ENCODE measurements around the gene TP53BP2.

Gene TP53BP2

DNA sequence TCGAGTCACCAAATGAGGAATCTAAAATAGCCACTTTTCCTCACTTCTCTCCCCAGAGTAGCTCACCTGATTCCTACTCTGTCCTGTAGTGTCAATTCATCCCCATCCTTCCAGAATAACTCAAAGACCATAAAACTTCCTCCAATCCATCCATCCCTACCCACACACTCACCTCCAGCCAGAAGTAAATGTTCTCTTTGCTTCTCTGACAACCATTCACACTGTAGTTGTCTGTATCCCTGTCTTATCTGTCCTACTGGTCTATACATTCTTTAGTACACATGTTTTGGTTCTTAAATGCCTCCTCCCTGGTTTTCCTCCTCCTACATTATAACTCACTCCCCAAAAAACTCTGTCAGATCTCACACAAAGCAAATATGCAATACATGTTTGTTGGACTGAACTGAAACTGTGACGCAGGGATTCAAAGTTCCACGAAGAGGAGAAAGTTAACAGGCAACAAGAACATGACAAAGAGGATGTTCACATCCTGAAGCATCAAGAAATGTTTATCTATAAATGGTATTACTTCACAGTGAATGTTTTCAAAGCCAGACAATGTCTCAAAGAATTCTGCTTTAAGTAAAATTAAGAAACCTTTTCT lies 11.0 kb downstream of the TP53BP2 start:
- ATAC-seq (replicated peaks; ENCODE audit: extremely low read depth, poor library complexity, severe bottlenecking) (peak; percentile 33), DNase-seq (ENCODE audit: low spot score in 2 of 2) (no peak)
- H3K36me3 Mint-ChIP-seq (ENCODE audit: insufficient read depth) = peaks cover 2% of the 10 kb centered on the region

DNA sequence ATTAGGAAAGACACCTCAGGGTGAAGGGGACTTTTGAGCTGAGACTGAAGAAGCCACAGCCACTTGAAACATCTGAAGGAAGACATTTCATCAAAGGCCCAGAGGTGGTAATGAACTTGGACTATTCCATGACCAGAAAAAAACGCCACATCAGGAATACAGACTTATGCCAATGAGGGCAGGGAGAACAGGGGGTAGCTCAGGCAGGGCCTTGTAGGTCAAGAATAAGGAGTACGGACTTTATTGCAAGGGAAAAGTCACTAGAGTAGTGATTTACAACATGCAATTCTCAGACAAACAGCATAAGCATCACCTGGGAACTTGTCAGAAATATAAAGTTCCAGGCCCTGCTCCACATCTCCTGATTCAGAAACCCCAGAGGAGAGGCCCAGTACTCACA lies 11.8 kb downstream of the TP53BP2 start:
- no peaks in the 10 kb centered on the region for H3K27me3 Mint-ChIP-seq
- H3K36me3 Mint-ChIP-seq (ENCODE audit: insufficient read depth) = peaks cover 2% of the 10 kb centered on the region
- peaks cover 28% of the 10 kb centered on the region for H3K4me1 Mint-ChIP-seq
- no peak overlapping the region for H3K27ac Mint-ChIP-seq (ENCODE audit: low read depth)
- ATAC-seq (replicated peaks; ENCODE audit: extremely low read depth, poor library complexity, severe bottlenecking) = no peak
- DNase-seq (ENCODE audit: low spot score in 2 of 2) = no peak
- H3K9me3 Mint-ChIP-seq = no peaks in the 10 kb centered on the region
- H3K4me3 Mint-ChIP-seq = no peak overlapping the region

More for the DNA sequence above, 11.0 kb downstream of the TP53BP2 start:
- peaks cover 27% of the 10 kb centered on the region for H3K4me1 Mint-ChIP-seq
- no peak overlapping the region for H3K4me3 Mint-ChIP-seq
- H3K27ac Mint-ChIP-seq (ENCODE audit: low read depth) = no peak overlapping the region
- H3K9me3 Mint-ChIP-seq = no peaks in the 10 kb centered on the region
- H3K27me3 Mint-ChIP-seq = no peaks in the 10 kb centered on the region

DNA sequence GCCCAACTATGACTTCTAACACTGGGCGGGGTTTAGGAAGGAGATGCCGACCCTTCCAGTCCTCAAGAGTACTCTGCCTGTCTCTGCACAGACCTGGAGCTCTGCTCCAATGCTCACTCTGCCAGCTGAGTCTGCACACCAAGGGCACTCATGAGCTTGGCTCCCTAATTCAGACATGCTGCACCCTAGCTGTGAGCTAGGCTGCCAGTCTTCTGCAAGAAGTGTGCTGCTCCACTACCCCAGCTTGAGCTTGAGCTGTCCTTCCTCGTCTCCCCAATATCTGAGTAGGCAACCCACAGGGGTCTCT lies 13.2 kb downstream of the TP53BP2 start:
- DNase-seq (ENCODE audit: low spot score in 2 of 2) (no peak), ATAC-seq (replicated peaks; ENCODE audit: extremely low read depth, poor library complexity, severe bottlenecking) (peak; percentile 28)
- Mint-ChIP-seq H3K27me3 (no peaks in the 10 kb centered on the region), H3K9me3 (no peaks in the 10 kb centered on the region), H3K36me3 (ENCODE audit: insufficient read depth) (peaks cover 2% of the 10 kb centered on the region), H3K4me3 (peak overlapping the region; percentile 53), H3K27ac (ENCODE audit: low read depth) (peak overlapping the region; percentile 75), H3K4me1 (peaks cover 14% of the 10 kb centered on the region)

DNA sequence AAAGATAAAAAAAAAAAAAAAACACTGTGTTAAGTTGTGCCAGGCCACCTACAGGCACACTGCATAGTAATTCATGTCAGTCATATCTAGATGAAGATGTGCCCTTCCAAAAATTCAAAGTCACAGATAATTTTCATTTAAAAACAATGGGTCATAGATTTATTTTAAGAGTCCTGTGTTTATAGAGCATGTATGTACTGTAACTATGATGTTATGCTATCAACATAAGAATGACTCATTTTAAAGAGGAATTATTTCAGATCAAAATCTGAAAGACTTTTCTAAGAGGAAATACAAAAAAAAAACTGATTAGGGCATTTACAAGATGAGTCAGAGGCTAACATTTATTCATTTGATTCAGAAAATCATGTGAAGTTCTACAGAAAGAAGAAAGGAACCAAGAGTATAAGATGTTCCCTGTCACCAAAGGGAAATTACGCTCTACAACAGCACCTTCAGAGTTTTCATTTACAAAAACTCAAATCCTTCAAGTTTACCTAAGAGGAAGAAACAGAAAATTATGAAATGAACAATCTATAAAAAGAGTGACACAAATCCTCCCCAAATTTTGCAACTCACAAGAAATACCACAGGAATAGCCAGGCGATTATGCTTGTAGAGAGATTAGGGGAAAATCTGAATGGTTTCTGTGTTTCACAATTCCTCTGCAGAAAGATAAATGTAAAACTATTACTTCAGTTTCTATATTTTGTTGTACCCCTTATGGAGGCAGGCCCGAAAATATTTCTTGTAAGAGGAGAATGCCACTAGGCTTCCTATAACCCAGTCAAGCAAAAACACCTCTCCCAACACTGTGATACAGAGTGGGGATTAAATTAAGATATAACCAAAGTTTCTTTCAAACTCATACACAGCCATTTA lies 13.8 kb downstream of the TP53BP2 start:
- H3K36me3 Mint-ChIP-seq (ENCODE audit: insufficient read depth) = peaks cover 2% of the 10 kb centered on the region
- peak overlapping the region; percentile 53 for H3K4me3 Mint-ChIP-seq
- H3K4me1 Mint-ChIP-seq = peaks cover 18% of the 10 kb centered on the region
- peak; percentile 60 for ATAC-seq (replicated peaks; ENCODE audit: extremely low read depth, poor library complexity, severe bottlenecking)
- H3K9me3 Mint-ChIP-seq = no peaks in the 10 kb centered on the region
- DNase-seq (ENCODE audit: low spot score in 2 of 2) = no peak
- H3K27ac Mint-ChIP-seq (ENCODE audit: low read depth) = peak overlapping the region; percentile 75
- no peaks in the 10 kb centered on the region for H3K27me3 Mint-ChIP-seq

DNA sequence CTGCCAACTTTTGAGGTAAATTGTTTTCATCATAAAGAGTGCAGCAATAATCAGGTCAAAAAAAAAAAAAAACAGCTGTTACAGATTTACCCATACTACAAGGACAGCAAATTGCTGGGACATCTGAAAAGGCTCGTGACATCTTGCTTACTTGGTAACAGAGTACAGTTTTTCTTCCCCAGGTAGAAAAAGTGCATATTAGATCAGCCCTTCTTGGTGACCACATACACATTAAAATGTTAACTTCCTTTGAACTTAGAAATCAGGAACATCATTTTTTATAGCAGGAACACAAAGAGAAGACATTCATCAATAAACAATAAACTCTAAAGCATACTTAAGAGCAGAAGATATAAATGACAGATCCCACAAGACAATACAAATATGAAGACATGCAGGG lies 16.1 kb downstream of the TP53BP2 start:
- no peaks in the 10 kb centered on the region for H3K9me3 Mint-ChIP-seq
- H3K27me3 Mint-ChIP-seq = no peaks in the 10 kb centered on the region
- no peak overlapping the region for H3K27ac Mint-ChIP-seq (ENCODE audit: low read depth)
- no peak for ATAC-seq (replicated peaks; ENCODE audit: extremely low read depth, poor library complexity, severe bottlenecking)
- H3K4me1 Mint-ChIP-seq = peaks cover 41% of the 10 kb centered on the region
- peaks cover 4% of the 10 kb centered on the region for H3K36me3 Mint-ChIP-seq (ENCODE audit: insufficient read depth)
- DNase-seq (ENCODE audit: low spot score in 2 of 2) = no peak
- H3K4me3 Mint-ChIP-seq = no peak overlapping the region

DNA sequence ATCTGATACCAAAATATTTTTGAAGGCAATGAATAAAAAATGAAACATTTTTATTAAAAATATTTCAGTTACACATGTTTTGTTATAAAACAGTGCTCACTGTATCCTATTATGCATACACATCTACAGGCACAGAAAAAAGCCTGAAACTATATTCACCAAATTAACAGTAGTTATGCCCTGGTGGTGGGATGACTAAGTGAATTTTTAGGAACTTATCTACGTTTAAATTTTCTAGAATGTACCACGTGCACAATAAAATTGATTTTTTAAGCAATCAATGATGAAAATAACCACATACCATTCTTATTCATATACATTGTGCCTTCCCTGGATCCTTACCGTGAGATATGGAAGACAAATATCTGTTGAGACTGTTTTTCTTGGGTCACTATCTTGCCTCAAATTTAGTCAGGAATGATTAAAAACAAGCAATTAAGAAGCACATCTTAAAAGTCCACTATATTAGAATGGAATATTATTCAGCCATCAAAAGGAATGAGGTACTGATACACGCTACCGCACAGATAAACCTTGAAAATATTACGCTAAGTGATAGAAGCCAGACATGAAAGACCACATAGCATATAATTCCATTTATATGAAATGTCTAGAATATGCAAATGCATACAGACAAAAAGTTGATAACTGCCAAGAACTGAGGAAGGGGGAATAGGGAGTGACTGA lies 17.4 kb downstream of the TP53BP2 start:
- no peaks in the 10 kb centered on the region for H3K9me3 Mint-ChIP-seq
- no peak overlapping the region for H3K27ac Mint-ChIP-seq (ENCODE audit: low read depth)
- ATAC-seq (replicated peaks; ENCODE audit: extremely low read depth, poor library complexity, severe bottlenecking) = no peak
- H3K4me1 Mint-ChIP-seq = peaks cover 52% of the 10 kb centered on the region
- no peaks in the 10 kb centered on the region for H3K27me3 Mint-ChIP-seq
- no peak overlapping the region for H3K4me3 Mint-ChIP-seq
- DNase-seq (ENCODE audit: low spot score in 2 of 2) = no peak
- peaks cover 4% of the 10 kb centered on the region for H3K36me3 Mint-ChIP-seq (ENCODE audit: insufficient read depth)

DNA sequence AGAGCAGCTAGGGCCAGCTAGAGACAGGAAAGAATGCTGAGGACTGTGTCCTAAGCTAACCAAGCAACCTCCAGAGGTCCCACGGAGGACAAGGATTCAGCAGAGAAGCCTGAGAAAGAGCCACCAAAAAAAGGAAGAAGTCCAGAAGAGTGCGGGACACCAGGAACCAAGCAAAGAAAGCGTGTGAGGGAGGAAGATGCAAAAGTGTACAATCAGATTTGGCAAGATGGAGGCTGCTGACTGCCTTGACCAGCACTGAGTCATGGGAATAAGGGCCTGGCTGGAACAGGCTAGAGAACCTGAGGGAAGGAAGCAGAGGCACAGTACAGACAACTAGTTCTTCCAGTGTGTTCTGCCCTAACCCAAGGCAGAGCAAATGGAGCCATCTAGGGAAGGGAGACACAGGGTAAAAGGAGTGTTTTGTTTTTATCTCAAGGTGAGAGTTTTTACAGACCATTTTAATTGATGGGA lies 18.5 kb downstream of the TP53BP2 start:
- ATAC-seq (replicated peaks; ENCODE audit: extremely low read depth, poor library complexity, severe bottlenecking) (no peak), DNase-seq (ENCODE audit: low spot score in 2 of 2) (no peak)
- Mint-ChIP-seq H3K27me3 (no peaks in the 10 kb centered on the region), H3K36me3 (ENCODE audit: insufficient read depth) (peaks cover 4% of the 10 kb centered on the region), H3K9me3 (no peaks in the 10 kb centered on the region), H3K27ac (ENCODE audit: low read depth) (no peak overlapping the region), H3K4me3 (no peak overlapping the region), H3K4me1 (peaks cover 61% of the 10 kb centered on the region)

DNA sequence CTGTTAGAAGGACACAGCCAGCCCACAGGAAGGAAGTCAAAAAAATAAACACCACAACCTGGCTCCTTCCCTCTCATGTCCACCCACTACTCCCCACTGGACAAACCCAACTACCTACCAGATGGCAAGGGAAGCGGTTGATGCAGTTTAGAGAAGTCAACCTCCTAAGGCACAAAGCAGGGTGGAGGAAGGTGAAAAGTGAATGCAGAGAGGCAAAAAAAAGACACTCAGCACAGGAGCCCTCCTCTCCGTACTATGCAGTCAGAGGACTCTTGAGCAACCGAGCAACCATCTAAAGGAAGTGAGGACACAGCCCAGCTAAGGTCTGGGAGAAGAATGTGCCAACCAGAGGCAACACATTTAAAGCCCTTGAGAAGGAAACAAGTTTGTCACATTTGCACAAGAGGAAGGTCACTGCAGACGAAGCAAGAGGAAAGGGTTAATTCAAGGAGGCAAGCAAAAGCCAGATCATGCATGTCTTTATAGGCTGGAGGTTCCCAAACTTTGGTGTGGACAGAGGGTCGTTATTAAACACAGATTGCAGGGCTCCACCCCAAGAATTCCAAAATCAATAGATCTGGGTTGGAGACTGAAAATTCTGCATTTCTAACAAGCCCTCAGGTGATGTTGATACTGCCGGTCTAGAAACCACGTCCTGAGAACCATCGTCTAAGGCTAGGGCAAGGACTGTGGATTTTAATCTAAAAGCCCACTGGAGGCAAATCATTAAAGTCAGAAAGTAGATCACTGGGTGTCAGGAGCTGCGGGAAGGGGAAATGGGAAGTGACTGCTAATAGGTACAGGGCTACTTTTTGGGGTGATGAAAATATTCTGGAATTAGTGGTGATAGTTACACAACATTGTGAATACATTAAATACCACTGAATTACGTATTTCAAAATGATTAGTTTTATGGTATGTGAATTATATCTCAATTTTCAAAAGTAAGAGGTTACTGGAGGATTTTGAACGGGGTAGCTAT lies 19.7 kb downstream of the TP53BP2 start:
- ATAC-seq (replicated peaks; ENCODE audit: extremely low read depth, poor library complexity, severe bottlenecking) (peak; percentile 14), DNase-seq (ENCODE audit: low spot score in 2 of 2) (no peak)
- no peaks in the 10 kb centered on the region for H3K27me3 Mint-ChIP-seq
- peaks cover 56% of the 10 kb centered on the region for H3K4me1 Mint-ChIP-seq
- H3K9me3 Mint-ChIP-seq = no peaks in the 10 kb centered on the region
- H3K4me3 Mint-ChIP-seq = peak overlapping the region; percentile 1
- H3K36me3 Mint-ChIP-seq (ENCODE audit: insufficient read depth) = peaks cover 2% of the 10 kb centered on the region
- H3K27ac Mint-ChIP-seq (ENCODE audit: low read depth) = no peak overlapping the region

DNA sequence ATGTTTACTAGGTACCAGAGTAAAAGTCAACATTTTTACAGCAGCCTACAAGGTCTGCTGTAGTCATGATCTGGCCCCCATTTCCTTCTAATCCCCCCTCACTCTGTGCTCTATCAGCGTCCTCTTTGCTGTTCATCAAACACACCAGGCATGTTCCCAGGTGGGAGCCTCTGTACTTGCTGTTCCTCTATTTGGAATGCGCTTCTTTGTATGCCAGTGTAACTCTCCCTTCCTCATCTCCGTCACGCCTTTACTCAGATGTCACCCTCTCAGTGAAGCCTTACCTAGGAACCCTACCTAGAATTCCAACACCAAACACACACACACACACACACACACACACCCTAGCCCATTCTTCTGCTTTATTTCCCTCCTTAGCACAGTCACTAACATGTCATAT lies 21.0 kb downstream of the TP53BP2 start:
- Mint-ChIP-seq H3K9me3 (no peaks in the 10 kb centered on the region), H3K4me3 (no peak overlapping the region), H3K36me3 (ENCODE audit: insufficient read depth) (peaks cover 8% of the 10 kb centered on the region), H3K27ac (ENCODE audit: low read depth) (peak overlapping the region; percentile 3), H3K27me3 (no peaks in the 10 kb centered on the region), H3K4me1 (peaks cover 53% of the 10 kb centered on the region)
- ATAC-seq (replicated peaks; ENCODE audit: extremely low read depth, poor library complexity, severe bottlenecking) (no peak), DNase-seq (ENCODE audit: low spot score in 2 of 2) (no peak)

DNA sequence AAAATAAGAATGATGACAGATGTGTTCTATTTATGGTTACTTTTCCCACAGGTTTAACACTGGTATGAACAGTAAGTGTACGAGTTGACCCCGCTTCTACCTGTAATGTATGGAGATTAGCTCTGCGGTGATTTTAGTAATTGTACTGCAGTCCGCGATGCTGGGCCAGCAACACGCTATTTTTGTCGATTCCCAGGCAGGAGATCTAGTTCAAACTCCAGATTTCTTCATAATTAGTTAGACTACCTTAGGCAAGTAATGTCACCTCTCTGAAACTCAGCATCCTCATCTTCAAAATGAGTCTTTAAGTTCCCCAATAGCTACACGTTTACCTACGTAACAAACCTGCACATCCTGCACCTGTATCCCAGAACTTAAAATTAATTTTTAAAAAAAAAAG lies 21.5 kb downstream of the TP53BP2 start:
- H3K27me3 Mint-ChIP-seq = no peaks in the 10 kb centered on the region
- ATAC-seq (replicated peaks; ENCODE audit: extremely low read depth, poor library complexity, severe bottlenecking) (no peak), DNase-seq (ENCODE audit: low spot score in 2 of 2) (no peak)
- H3K4me1 Mint-ChIP-seq = peaks cover 51% of the 10 kb centered on the region
- peaks cover 12% of the 10 kb centered on the region for H3K36me3 Mint-ChIP-seq (ENCODE audit: insufficient read depth)
- no peak overlapping the region for H3K4me3 Mint-ChIP-seq
- no peaks in the 10 kb centered on the region for H3K9me3 Mint-ChIP-seq
- no peak overlapping the region for H3K27ac Mint-ChIP-seq (ENCODE audit: low read depth)

DNA sequence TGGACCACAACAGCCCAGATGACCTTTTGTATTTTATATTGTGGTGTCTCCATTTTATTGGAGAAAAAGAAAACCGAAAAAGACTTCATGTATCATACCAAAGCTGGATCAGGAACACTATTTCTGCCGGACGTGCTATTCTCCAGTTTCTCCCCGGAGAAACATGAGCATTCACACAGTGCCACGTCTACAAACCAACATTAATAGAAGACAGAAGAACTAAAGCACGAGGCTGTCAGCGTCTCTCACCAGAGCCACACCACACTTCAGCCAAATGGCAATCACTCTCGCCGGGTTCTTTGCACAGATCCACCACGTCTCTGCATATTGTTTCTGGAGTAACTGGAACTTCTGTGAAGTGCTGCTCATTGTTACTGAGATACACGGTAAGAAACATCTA lies 24.8 kb downstream of the TP53BP2 start:
- Mint-ChIP-seq H3K4me3 (no peak overlapping the region), H3K27me3 (no peaks in the 10 kb centered on the region), H3K4me1 (peaks cover 36% of the 10 kb centered on the region), H3K36me3 (ENCODE audit: insufficient read depth) (peaks cover 26% of the 10 kb centered on the region), H3K9me3 (no peaks in the 10 kb centered on the region), H3K27ac (ENCODE audit: low read depth) (no peak overlapping the region)
- ATAC-seq (replicated peaks; ENCODE audit: extremely low read depth, poor library complexity, severe bottlenecking) (no peak), DNase-seq (ENCODE audit: low spot score in 2 of 2) (no peak)

DNA sequence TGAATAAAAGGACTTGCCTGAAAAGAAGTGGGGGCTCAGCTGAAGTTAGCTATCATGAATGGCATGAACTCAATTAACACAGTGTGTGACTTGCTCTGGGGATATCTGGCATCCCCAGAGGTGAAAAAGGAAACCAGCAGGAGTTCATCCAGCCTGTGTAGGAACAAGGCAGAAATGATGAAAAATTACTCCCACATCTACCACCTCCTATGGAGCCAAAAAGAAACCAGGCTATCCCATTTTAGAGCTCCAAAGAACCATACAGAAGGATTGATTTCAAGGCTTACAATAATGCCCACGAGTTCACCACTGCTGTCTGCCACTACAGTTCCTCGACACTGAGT lies 25.3 kb downstream of the TP53BP2 start:
- no peak for DNase-seq (ENCODE audit: low spot score in 2 of 2)
- no peak overlapping the region for H3K27ac Mint-ChIP-seq (ENCODE audit: low read depth)

More for the DNA sequence above, 25.3 kb downstream of the TP53BP2 start:
- Mint-ChIP-seq H3K4me3 (no peak overlapping the region), H3K9me3 (no peaks in the 10 kb centered on the region), H3K36me3 (ENCODE audit: insufficient read depth) (peaks cover 24% of the 10 kb centered on the region), H3K27me3 (no peaks in the 10 kb centered on the region), H3K4me1 (peaks cover 31% of the 10 kb centered on the region)
- ATAC-seq (replicated peaks; ENCODE audit: extremely low read depth, poor library complexity, severe bottlenecking) = no peak

All from central memory CD8-positive, alpha-beta T cell (primary cell).